GM21381 (cell line): Measurements from ENCODE around the gene ARHGEF4.
A peak's percentile ranks its signal among the peaks of the same experiment; 100 is the strongest.

ENCODE experiments used
- ATAC-seq: cut with Tn5 transposase; IDR thresholded peaks from one replicate; pipeline ENCODE4 v1.9.1; 2021; ENCODE audit warnings: mild to moderate bottlenecking, moderate library complexity; ENCODE audit not compliant: unreplicated experiment

ARHGEF4 gene

DNA sequence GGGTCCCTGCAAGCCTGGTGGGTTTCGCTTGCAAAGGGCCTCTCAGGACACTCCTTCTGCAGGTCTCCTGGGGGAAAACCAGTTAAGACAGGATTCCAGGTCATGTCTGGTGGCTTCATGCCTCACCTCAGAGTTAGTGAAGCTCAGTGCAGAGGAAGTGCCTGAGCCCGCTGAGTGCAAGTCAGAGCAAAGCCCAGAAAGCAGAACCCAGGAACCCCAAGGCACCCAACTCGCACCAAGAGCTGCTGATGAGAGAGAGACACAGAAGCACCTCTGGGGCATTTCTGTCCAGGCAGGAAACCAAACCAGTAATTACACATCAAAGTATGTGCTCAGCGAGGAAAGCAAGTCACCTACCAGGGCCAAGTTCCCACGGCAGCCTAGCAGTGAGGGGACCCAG lies 78.4 kb downstream of the ARHGEF4 start:
- no peak for ATAC-seq

DNA sequence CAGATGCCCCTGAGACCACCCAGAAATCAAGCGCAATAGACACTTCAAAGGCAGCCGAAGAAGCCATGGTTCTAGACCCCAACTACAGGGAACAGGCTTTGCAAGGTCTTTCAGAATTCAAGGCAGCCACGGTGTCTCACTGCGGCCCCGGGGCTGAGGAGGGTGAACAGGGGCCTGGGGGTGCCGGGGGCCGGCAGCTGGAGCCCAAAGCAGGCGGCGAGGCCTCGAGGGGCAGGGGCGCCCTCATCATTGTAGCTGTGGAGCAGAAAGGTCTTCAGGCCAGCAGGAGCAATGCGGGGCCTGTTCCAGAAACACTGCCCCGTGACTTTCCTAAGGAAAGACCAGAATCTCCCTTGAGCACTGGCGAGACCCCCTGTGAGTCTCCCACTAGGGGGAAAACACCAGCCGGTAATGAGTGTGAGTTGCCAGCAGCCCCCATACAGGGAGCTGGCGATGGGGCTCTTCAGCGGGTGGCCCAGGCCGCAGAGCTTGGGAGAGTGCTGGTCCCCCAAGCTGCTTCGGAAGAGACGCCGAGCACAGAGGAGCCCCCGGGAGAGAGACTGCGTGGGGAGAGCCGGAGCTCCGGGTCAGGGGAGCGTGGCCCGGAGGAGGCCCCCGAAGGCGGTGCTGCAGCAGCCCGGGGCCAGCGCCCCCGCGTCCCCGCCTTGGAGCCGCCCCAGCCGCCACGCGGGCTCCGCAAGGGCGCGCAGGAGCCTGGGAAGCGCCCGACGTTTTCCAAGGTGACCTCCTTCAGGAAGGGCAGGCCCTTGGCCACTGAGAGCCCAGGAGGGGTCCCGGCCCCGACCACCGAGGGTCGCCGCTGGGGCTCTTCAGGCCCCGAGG lies 79.1 kb downstream of the ARHGEF4 start:
- ATAC-seq = no peak

DNA sequence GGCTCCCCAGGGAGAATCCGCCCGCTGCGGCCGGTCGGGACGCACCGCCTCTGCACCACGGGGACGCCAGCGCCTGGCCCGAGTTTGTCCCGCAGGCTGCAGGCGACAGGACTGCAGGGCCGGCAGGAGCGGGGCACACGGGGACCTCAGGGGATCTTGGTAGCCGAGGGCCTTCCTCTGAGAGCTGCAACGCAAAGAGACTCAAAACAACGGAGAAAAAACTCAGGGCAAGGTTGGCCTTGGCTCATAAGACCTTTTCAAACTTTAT lies 79.7 kb downstream of the ARHGEF4 start:
- ATAC-seq = no peak

DNA sequence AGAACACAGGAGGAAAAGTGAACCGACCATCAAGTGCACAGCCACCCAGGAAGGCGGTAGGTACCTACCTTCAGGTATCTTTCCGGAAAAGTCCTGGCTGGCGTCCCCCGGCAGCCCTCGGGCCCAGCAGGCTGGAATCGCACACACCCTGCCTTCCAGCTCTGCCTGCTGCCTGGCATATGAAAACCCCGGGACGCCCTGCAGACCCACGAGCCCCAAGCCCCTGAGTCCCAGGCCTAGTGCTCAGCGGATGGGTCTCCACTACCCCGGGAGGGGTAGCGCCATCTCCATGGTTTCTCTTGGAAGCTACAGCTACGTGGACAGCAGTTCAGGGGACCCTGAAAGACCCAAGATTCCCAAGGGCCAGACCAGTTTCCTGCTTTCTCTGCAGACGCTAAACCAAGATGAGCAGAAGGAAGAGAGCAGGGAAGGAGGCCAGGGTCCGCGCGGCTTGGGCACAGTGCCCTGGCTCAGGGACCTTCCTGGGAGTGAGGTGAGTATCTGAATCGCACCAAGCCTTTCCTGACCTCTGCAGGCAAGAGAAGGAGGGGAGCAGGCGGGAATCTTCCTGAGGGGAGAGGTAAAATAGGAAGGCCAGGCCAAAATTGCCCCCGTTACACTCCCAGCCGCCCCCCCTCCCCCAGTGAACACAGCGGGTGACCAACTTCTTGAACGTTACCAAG lies 80.4 kb downstream of the ARHGEF4 start:
- ATAC-seq = no peak

DNA sequence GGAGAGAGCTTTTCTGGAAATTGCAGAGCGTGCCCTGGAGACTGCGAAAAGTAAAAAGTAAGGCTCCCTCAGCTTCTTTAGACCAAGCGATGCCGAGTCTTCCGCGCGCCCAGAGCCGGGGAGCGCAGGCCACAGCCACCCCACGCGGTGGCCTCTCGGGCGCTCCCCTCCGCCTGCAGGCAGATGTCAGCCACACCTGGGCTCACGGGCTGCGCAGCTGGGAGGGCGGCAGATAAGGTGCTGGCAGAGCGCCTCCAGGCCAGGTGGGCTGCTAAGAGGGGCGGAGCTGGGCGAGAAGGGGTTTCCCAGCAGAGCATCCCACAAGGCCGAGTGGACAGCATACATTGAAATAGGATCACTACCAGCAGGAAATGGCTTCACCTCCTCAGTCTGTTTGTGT lies 81.7 kb downstream of the ARHGEF4 start:
- ATAC-seq = no peak

DNA sequence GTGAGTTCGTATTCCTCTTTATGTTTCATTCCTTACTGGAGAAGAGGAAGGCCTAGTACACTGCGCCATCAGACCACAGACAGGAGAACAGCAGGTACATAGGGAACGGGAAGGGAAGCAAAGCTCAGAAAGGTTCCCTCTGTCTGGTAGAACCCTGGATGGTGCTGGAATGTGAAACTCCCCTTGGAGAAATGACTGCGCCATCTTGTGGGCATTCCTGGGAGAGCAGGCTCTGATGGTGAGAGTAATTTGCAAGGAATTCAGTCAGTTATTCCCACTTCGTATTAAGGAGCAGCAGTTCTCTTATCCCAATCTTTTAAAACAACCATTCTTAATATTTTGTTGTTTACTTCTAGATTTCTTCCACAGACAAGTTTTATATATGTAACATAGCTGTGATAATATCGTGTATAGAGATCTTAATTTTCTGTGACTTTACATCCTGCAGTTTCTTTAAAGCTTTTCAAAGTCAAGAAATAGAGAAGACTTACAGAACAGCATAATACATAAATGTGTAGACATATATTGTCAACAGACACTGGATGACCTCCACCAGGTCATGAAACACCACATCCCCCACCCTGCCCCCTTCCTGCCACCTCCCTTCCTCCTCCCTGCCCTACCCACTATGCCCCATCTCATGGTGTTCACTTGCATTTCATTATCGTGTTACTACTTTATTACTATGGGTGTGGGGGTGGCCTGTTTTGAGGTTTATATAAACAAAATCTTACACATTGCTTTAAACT lies 83.9 kb downstream of the ARHGEF4 start:
- no peak for ATAC-seq

DNA sequence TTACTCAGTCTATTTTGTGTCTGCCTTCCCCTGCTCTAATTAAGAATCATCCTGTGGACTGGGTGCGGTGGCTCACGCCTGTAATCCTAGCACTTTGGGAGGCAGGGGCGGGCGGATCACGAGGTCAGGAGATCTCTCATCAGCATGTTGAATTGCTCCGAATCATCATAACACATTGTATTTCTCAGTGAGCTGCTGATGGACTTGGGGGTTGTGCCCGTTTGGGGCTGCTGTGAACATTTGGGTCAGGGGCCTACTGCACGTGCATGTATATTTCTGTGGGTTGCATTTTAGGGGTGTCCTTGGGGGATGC lies 84.4 kb downstream of the ARHGEF4 start:
- ATAC-seq = no peak

DNA sequence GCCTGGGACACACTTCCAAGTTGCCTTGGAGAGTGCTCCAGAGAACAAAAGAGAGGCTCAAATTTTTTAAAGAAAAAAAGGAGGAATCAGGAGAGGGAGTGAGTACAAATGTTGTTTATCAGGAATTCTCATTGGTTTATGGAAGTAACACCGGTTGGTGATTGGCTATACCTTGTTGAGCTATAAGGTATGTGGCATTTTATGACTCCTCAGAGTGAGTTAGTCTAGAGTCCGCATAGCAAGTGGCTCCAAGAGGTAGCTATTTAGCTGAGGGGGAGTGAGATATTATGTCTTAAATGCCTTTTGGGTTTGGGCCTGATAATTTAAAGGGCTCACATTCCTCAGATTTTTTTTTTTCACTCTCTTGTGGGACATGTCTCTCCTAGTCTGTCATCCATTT lies 85.7 kb downstream of the ARHGEF4 start:
- no peak for ATAC-seq

DNA sequence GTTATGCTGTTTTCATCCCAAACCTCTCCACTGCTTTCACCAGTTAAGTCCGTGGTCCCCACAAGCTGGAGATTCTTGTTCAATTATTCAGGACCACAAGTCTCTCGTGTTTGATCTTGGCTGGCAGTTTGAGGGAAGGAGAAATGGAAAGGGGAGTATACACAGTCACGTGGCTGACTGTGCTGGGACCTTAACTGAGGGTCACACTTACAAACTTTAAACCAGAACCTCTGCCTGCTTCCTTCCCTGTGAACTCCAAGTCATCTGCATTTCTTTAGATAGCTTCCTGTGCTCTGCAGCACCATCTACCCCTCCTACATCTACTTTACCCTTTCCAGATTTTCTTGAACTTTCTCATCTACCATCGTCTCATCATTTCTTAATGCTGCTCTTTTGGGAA lies 91.7 kb downstream of the ARHGEF4 start:
- no peak for ATAC-seq

DNA sequence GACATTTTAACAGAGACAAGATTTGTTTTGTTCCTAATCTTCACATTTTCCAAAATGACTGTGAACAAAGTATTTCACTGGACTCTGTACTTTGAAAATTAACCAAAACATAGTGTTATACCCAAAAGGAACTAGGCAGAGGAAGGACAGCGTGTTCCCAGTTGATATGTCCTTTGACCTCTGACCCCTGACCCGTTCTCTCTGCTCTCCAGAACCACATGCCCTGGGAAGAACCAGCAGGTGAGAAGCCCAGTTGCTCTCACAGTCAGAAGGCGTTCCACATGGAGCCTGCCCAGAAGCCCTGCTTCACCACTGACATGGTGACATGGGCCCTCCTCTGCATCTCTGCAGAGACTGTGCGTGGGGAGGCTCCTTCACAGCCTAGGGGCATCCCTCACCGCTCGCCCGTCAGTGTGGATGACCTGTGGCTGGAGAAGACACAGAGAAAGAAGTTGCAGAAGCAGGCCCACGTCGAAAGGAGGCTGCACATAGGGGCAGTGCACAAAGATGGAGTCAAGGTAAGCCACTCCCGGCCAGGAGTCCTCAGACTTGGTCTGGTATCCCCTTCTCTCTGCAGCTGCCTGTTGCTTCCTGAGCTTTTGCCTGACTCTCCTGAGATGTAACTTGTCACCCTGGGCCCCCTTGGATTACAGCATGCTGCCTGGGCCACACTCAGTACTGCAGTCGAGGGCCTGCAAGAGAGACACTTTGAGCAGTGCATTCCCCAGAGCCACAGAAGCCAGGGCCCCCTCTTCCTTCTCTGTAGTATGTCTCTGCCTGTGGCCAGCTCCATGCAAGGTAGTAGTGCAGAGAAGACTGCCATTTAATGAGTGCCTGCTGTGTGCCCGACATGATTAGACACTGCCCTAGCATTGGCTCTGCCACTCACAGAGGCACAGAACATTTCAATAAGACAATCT lies 94.3 kb downstream of the ARHGEF4 start:
- ATAC-seq = no peak

DNA sequence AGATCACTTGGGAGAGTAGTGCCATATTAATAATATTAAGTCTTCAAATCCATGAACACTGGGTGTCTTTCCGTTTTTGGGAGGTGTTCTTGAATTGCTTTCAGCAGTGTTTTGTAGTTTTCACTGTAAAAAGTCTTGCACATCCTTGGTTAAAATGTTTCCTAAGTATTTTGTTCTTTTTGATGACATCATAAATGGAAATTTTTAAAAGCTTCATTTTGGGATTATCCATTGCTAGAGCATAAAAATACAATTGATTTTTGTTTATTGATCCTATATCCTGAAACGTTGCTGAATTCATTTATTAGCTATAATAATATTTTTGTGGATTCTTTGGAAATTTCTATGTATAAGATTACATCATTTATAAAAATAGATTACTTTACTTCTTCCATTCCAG lies 96.8 kb downstream of the ARHGEF4 start:
- no peak for ATAC-seq

DNA sequence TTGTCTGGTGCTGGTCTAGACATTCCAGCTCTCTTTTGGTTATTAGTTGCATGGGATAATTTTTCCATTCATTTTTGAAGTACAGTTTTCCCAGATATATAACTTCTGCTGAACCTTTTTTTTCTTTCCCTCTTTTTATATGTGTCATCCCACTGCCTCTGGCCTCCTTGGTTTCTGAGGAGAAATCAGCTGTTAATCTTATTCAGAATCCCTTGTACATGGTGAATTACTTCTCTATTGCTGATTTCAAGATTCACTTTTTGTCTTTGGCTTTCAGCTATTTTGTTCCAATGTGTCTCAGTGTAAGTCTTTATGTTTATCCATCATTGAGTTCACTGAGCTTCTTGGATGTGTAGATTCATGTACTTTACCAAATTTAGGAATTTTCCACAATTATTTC lies 99.7 kb downstream of the ARHGEF4 start:
- ATAC-seq = no peak

DNA sequence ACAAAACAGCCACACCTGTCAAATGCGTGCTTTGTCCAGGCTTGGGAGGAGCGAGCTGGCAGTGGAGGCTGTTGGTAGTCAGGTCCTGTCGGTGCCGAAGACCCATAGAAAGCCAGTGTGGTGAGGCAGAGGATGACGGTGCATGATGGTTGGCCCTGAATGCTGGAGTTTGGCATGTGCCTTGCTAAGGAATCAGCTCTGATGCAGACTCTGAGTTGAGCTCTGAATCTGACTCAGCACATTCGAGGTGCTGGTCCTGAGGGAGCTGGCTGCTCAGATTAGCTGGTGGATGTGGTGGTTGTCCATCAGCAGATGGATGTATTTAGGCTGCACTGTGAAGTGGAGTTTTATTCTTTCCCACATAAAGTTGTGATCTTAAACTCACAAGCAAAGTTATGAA lies 111.3 kb downstream of the ARHGEF4 start:
- no peak for ATAC-seq

DNA sequence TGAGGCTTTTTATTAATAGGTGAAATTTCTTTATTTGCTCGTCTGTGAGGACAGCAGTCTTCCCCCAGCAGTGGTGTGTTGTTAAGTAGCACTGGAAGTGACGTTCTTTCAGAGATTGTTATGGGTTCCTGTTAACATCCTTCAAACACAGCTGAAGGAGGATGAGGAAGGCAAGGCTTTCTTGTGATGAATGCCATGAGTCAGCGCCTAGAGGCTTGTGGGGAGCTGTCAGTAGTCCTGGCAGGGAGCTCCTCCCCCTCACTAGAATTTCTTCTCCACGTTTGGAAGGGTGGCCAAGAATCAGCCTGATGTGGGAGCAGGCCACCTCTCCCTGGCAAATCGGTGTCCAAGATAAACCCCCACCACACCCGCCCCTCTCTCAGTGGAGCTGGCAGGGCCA lies 113.2 kb downstream of the ARHGEF4 start:
- ATAC-seq = no peak

DNA sequence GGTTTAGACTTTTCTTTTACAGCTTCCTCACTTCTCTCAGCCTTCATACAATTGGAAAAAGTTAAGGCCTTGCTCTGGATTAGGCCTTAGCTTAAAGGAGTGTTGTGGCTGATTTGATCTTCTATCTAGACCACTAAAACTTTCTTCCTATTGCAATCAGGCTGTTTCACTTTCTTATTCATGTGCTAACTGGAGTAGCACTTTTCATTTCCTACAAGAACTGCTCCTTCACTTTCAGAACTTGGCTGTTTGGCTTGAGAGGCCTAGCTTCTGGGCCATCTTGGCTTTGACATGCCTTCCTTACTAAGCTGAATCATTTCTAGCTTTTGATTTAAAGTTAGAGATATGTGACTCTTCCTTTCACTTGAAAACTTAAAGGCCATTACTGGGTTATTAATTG lies 114.3 kb downstream of the ARHGEF4 start:
- peak; percentile 90 for ATAC-seq

DNA sequence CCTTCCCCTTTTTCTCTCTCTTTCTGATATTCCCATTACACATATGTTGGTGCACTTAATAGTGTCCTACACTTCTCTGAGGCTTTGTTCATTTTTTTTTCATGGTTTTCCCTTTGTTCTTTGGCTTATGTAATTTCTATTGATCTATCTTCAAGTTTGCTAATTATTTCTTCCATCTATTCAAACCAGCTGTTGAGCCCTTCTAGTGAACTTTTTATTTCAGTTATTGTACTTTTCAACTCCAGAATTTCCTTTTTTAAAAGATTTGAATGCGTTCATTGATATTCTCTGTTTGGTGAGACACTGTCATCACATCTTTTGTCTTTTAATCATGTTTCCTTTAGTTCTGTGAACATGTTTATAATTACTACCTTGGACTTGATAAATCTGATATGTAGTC lies 118.2 kb downstream of the ARHGEF4 start:
- no peak for ATAC-seq

DNA sequence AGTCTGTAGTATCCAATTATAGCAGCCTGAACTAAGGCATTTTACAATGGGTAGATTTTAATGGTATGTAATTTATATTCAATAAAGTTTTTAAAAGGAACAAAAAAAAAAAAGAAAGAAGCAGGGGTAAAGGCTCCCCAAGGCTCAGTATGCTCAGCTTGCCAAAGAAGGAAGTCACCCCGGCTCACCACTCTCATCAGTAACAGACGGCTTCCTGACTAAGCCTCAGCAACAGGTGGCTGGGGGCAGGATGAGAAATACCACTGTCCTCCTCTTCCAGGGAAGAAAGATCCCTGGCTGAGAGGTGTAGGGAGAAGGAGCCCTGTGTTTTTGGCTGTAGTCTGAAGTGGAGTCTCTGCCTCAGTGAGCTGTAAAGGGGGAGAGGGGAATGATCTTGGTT lies 121.2 kb downstream of the ARHGEF4 start:
- ATAC-seq = no peak

DNA sequence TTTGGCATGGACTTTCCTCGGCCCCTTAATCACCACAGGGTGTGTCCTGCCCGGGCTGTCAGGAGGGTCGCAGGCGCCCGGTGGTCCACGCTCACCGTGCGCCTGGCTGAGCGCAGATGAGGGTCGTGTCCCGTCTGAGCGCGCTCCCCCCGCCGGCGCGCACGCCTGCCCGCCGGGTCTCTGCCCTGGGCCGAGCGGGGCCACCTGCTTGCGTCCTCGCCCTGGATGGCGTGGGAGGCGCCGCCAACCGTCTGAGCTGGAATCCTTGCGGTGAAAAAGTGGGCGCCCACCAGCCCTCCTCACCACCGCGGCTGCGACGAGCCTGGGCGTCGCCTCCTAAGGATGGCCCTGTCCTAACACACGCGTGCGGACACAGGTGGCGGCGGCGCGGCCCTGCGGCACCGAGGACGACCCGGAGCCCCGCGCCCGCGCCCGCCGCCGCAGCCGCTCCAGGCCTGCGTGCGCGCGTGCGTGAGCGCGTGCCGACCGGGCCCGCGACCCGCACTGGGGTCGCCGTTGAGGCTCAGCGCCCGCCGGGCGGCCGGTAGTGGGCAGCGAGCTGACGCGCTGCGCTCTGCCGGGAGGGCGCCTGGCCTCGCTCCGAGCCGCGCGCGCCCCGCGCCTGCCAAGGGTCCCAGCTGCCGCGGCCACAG lies 126.6 kb downstream of the ARHGEF4 start:
- ATAC-seq = no peak

DNA sequence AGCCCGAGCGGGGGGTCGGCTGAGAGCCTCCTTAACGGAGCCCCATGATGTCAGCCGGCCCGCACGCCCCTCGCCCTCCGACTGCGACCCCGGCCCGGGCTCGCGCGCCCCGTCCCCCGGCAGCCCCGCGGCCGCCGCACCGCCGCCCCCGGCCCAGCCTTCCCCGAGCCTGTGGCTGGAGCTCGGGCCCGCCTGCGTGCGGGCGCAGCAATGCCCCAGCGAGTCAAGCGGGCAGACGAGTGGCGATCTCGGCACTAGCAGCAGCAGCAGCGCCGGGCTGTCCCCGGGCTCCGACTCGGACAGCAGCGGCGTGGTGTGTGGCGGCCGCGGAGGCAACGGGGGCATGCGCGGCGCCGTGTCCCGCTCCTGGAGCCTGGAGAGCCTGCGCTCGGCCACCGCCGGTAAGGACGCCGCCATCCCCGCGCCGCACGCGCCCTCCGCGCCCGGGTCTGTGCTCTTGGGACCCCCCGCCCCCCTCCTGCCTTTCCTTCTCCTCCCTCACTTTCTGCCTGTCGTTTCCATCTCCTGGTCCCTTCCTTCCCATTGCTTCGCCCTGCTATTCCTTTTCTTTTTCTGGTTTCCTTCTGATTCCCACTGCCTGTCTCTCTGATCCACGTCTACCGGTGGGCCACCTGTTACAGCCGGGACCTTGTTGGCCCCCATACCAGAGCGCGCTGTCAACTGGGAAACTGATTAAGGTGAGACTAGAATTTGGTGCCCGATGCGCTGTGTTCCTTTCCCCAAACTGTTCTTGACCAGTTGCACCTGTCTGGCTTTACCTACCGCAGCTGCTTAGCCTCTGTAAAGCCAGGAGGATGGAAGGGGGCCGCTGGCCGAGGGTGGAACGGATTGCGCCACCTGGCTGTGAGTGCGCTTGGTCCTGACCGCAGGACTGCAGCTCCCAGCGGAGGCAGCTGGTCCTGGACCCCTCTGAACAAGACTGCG lies 127.4 kb downstream of the ARHGEF4 start:
- no peak for ATAC-seq

DNA sequence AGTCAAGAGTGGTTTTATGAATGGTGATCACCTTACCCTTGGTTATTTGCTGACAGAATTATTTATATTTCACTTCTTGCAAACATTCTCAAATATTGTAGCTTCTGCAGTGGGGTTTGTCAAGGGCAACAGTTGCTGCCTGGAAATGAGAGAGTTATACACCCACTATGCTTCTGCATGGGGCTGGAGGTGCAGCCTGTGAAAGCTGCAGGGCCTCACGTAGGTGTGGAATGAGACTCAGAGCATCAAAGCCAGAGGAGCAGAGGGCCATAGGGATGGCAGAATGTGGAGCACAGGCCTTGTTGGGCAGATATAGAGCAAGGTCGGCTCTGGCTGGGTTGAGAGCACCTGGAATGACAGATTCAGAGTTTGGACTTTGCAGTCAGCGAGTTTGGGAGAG lies 128.2 kb downstream of the ARHGEF4 start:
- ATAC-seq = no peak
